IMR-90 (cell line): ENCODE measurements around the gene PPP1R17. TPM values are rescaled to one million over a fixed set of nuclear protein-coding genes. Genes with fewer than 3 reads are reported as not detected.

ENCODE experiments used
- ATAC-seq: fragments of 200-7000 bp; cut with Tn5 transposase; 2 replicates; pipeline ENCODE4 v1.9.1; 2020; ENCODE audit warnings: low read depth, mild to moderate bottlenecking, moderate library complexity
- BruUV-seq: library from RNA; stranded (reverse); fragments of 400-500 nt; replicated peaks from 2 replicates; lab custom pipeline; 2021; lab: Mats Ljungman, UMichigan
- CTCF ChIA-PET: fragments of 300-600 bp; formaldehyde crosslinking; extraction: SDS; loops from one replicate; lab custom pipeline; 2021; ENCODE audit warnings: antibody characterized with exemption; lab: Yijun Ruan, JAX
- POLR2A ChIA-PET: fragments of 300-600 bp; sonication (Branson Sonifier 250); formaldehyde crosslinking; loops from one replicate; lab custom pipeline; 2022; ENCODE audit warnings: antibody characterized with exemption; ENCODE audit not compliant: unreplicated experiment; lab: Charles Lee
- DNase-seq: peaks from one replicate; pipeline ENCODE4 v3.0.0; 2013
- H2AFZ ChIP-seq: replicated peaks from 2 replicates; pipeline ENCODE3; 2013; ENCODE audit warnings: low read length, mild to moderate bottlenecking; ENCODE audit not compliant: poor library complexity
- H2AK5ac ChIP-seq: 2 replicates; pipeline ENCODE4 v1.6.1; 2013; ENCODE audit warnings: low read depth, low read length, inconsistent platforms
- H2AK9ac ChIP-seq: replicated peaks from 2 replicates; pipeline ENCODE3; 2013; ENCODE audit warnings: mild to moderate bottlenecking, low read depth, low read length, moderate library complexity; ENCODE audit not compliant: poor library complexity
- H2BK120ac ChIP-seq: 2 replicates; pipeline ENCODE4 v1.6.1; 2013; ENCODE audit warnings: low read depth, low read length, inconsistent platforms
- H2BK15ac ChIP-seq: 3 replicates; pipeline ENCODE4 v1.6.1; 2013; ENCODE audit warnings: low read depth, low read length, inconsistent platforms
- H2BK20ac ChIP-seq: 2 replicates; pipeline ENCODE4 v1.6.1; 2013; ENCODE audit warnings: low read depth, mild to moderate bottlenecking, inconsistent platforms, low read length, moderate library complexity
- H2BK5ac ChIP-seq: 2 replicates; pipeline ENCODE4 v1.6.1; 2013; ENCODE audit warnings: mild to moderate bottlenecking, low read depth, low read length, inconsistent platforms; ENCODE audit not compliant: poor library complexity, severe bottlenecking
- H3K14ac ChIP-seq: replicated peaks from 2 replicates; pipeline ENCODE4 v1.6.1; 2013; ENCODE audit warnings: low read depth, low read length, inconsistent platforms
- H3K18ac ChIP-seq: 2 replicates; pipeline ENCODE4 v1.6.1; 2013; ENCODE audit warnings: low read depth, low read length, control low read depth
- H3K23ac ChIP-seq: 2 replicates; pipeline ENCODE4 v1.6.1; 2013; ENCODE audit warnings: low read depth, low read length, inconsistent platforms
- H3K27ac ChIP-seq: 2 replicates; pipeline ENCODE4 v1.5.1; 2013; ENCODE audit warnings: mild to moderate bottlenecking, control low read depth, low read length; ENCODE audit not compliant: insufficient read depth
- H3K27me3 ChIP-seq: 2 replicates; pipeline ENCODE4 v1.6.1; 2013; ENCODE audit warnings: low read length; ENCODE audit not compliant: control insufficient read depth, insufficient read depth
- H3K36me3 ChIP-seq: 2 replicates; pipeline ENCODE4 v1.6.1; 2013; ENCODE audit warnings: low read length, mixed read lengths; ENCODE audit not compliant: control insufficient read depth, insufficient read depth
- H3K4ac ChIP-seq: 2 replicates; pipeline ENCODE4 v1.6.1; 2013; ENCODE audit warnings: low read depth, low read length, inconsistent platforms
- H3K4me1 ChIP-seq: 2 replicates; pipeline ENCODE4 v1.6.1; 2013; ENCODE audit warnings: low read length, mixed read lengths; ENCODE audit not compliant: control insufficient read depth, insufficient read depth
- H3K4me2 ChIP-seq: 2 replicates; pipeline ENCODE4 v1.6.1; 2013; ENCODE audit warnings: low read depth, mild to moderate bottlenecking, control low read depth, low read length, moderate library complexity
- H3K4me3 ChIP-seq: 2 replicates; pipeline ENCODE4 v1.5.1; 2013; ENCODE audit warnings: low read depth, mild to moderate bottlenecking, control low read depth, low read length, moderate library complexity; ENCODE audit not compliant: insufficient read depth
- H3K56ac ChIP-seq: 2 replicates; pipeline ENCODE4 v1.6.1; 2013; ENCODE audit warnings: low read length, inconsistent platforms; ENCODE audit not compliant: insufficient read depth; ENCODE audit errors: extremely low read depth
- H3K79me1 ChIP-seq, 2 experiments: 2 replicates each; pipeline ENCODE4 v1.6.1; 2013; ENCODE audit warnings: low read length in 2 of 2, inconsistent platforms in 1 of 2, low read depth in 1 of 2
- H3K9ac ChIP-seq: 2 replicates; pipeline ENCODE4 v1.6.1; 2013; ENCODE audit warnings: low read depth, low read length, control low read depth
- H3K9me1 ChIP-seq: 2 replicates; pipeline ENCODE4 v1.6.1; 2013; ENCODE audit warnings: low read length, inconsistent platforms; ENCODE audit not compliant: insufficient read depth
- H3K9me3 ChIP-seq: 2 replicates; pipeline ENCODE4 v1.6.1; 2013; ENCODE audit warnings: low read length; ENCODE audit not compliant: control insufficient read depth, insufficient read depth
- H4K20me1 ChIP-seq: 2 replicates; pipeline ENCODE4 v1.6.1; 2013; ENCODE audit warnings: low read length, inconsistent platforms; ENCODE audit not compliant: insufficient read depth
- H4K5ac ChIP-seq: 2 replicates; pipeline ENCODE4 v1.6.1; 2013; ENCODE audit warnings: mild to moderate bottlenecking, low read depth, low read length, control low read depth
- H4K8ac ChIP-seq, 2 experiments: 2 replicates each; pipeline ENCODE4 v1.6.1; 2013; ENCODE audit warnings: low read depth in 2 of 2, low read length in 2 of 2, control low read depth in 1 of 2, inconsistent platforms in 1 of 2
- H4K91ac ChIP-seq: 2 replicates; pipeline ENCODE4 v1.6.1; 2013; ENCODE audit warnings: low read depth, low read length, inconsistent platforms; ENCODE audit not compliant: insufficient read depth
- BHLHE40 ChIP-seq: fragments of 150-350 bp; IDR thresholded peaks from 2 replicates; pipeline ENCODE4 v1.6.1; 2016; ENCODE audit warnings: mild to moderate bottlenecking, low read depth, low read length
- CEBPB ChIP-seq: IDR thresholded peaks from 2 replicates; pipeline ENCODE4 v1.6.1; 2012; ENCODE audit warnings: low read depth, low read length, improper control_type of control experiment
- CHD1 ChIP-seq: IDR thresholded peaks from 2 replicates; pipeline ENCODE4 v1.6.1; 2012; ENCODE audit warnings: low read depth, low read length, improper control_type of control experiment
- ELK1 ChIP-seq: fragments of 150-350 bp; IDR thresholded peaks from 2 replicates; pipeline ENCODE4 v1.6.1; 2016; ENCODE audit warnings: low read depth, mild to moderate bottlenecking, low read length, moderate library complexity, borderline replicate concordance
- FOS ChIP-seq: fragments of 150-350 bp; IDR thresholded peaks from 2 replicates; pipeline ENCODE4 v1.6.1; 2016; ENCODE audit warnings: low read depth, low read length
- MAFK ChIP-seq: IDR thresholded peaks from 2 replicates; pipeline ENCODE4 v1.6.1; 2012; ENCODE audit warnings: low read depth, low read length, improper control_type of control experiment
- MAZ ChIP-seq: IDR thresholded peaks from 2 replicates; pipeline ENCODE4 v1.6.1; 2012; ENCODE audit warnings: low read depth, mild to moderate bottlenecking, low read length, improper control_type of control experiment, moderate library complexity, borderline replicate concordance
- MXI1 ChIP-seq: IDR thresholded peaks from 2 replicates; pipeline ENCODE4 v1.6.1; 2012; ENCODE audit warnings: low read depth, mild to moderate bottlenecking, low read length, moderate library complexity, borderline replicate concordance
- POLR2A ChIP-seq: IDR thresholded peaks from 2 replicates; pipeline ENCODE4 v1.6.1; 2012; ENCODE audit warnings: mild to moderate bottlenecking, low read depth, low read length
- RCOR1 ChIP-seq: IDR thresholded peaks from 2 replicates; pipeline ENCODE4 v1.6.1; 2012; ENCODE audit warnings: mild to moderate bottlenecking, low read length, improper control_type of control experiment; ENCODE audit not compliant: insufficient replicate concordance
- RFX5 ChIP-seq: IDR thresholded peaks from 2 replicates; pipeline ENCODE4 v1.8.0; 2012; ENCODE audit warnings: low read depth, mild to moderate bottlenecking, low read length, moderate library complexity
- SMC3 ChIP-seq: fragments of 150-350 bp; IDR thresholded peaks from 2 replicates; pipeline ENCODE4 v1.6.1; 2016; ENCODE audit warnings: low read depth, mild to moderate bottlenecking, antibody characterized with exemption, low read length, moderate library complexity
- USF2 ChIP-seq: fragments of 150-350 bp; IDR thresholded peaks from 2 replicates; pipeline ENCODE4 v1.6.1; 2017; ENCODE audit warnings: mild to moderate bottlenecking, antibody characterized with exemption, low read length, low read depth
- WGBS, 2 experiments: methylation state at CpG; one replicate each; pipeline versions ENCODE4 v1.1.5 to v1.1.7; 2013; ENCODE audit warnings: missing lambda C conversion rate in 2 of 2; ENCODE audit not compliant: insufficient read length in 1 of 2; ENCODE audit errors: extremely low coverage in 2 of 2; 5-methylcytosine and 5-hydroxymethylcytosine counted together
- dilution Hi-C: fragments of 300-500 bp; cut with HindIII; formaldehyde crosslinking; loops from one replicate; pipeline ENCODE4 v1.14.3; 2018; ENCODE audit warnings: low sequenced_read_pairs; ENCODE audit not compliant: unreplicated experiment
- in situ Hi-C: fragments of 300-500 bp; cut with MboI; formaldehyde crosslinking; loops from 3 replicates; pipeline ENCODE4 v1.14.3; 2019; ENCODE audit warnings: low sequenced_read_pairs, inconsistent platforms, mixed read lengths
- intact Hi-C: fragments of 100-400 bp; cut with micrococcal nuclease; formaldehyde crosslinking; loops from 2 replicates; pipeline ENCODE4 v1.10.0; 2022
- polyA plus RNA-seq, 3 experiments: library from polyadenylated mRNA; depleted of rRNA; stranded (reverse); fragments of >200 nt; gene quantifications; 2 replicates each; pipeline ENCODE4 v1.2.3, GENCODE V29; 2012; ENCODE audit warnings: low replicate concordance in 1 of 3
- total RNA-seq: library from RNA; depleted of rRNA; stranded (reverse); fragments of >200 nt; gene quantifications from 2 replicates; pipeline ENCODE4 v1.2.3, GENCODE V29; 2012

The PPP1R17 gene
- total and polyA plus RNA-seq, 2 of the 4 experiments (the other 2 are of a cell fraction) = not detected

DNA sequence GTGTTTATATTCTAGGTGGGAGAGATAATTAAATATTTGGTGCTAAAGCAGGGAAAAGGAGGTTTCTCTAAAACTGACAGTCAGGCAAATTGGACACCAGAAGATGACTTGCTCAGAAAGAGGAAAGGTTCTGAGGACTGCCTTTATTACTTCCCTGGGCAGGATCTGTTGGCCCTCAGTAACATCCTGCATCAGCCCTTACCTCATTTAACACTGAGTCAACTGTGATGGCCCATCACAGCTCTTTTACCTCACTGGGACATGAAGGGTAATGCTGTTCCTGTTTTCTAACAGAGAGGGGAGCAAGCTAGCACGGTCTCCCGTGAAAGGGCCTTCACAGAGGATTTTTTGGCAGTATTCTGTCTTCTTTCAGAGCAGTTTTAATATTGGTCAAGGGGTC lies 12.0 kb downstream of the PPP1R17 start:
- POLR2A ChIA-PET = no interaction called here
- DNase-seq = no peak
- Histone ChIP-seq H3K18ac (no peak overlapping the region), H3K27me3 (no peaks in the 10 kb centered on the region; the same call in 1 of the 2 replicates), H3K56ac (no peak overlapping the region), H2AK9ac (no peak overlapping the region), H2AFZ (no peak overlapping the region), H4K91ac (no peak overlapping the region), H3K4me1 (no peaks in the 10 kb centered on the region), H2BK5ac (no peak overlapping the region), H3K9ac (no peak overlapping the region), H3K36me3 (no peaks in the 10 kb centered on the region), H2BK20ac (no peak overlapping the region), H4K5ac (no peak overlapping the region), H3K9me1 (no peaks in the 10 kb centered on the region), H3K9me3 (no peaks in the 10 kb centered on the region), H4K8ac (no peak overlapping the region), H3K4me3 (no peak overlapping the region), H2BK120ac (no peak overlapping the region), H3K23ac (no peak overlapping the region), H3K14ac (no peak overlapping the region), H3K79me1 (no peaks in the 10 kb centered on the region), H4K20me1 (no peaks in the 10 kb centered on the region), H3K4ac (no peak overlapping the region), H3K4me2 (no peak overlapping the region), H2AK5ac (no peak overlapping the region), H3K27ac (no peak overlapping the region), H2BK15ac (no peak overlapping the region)
- in situ Hi-C loops (no loop called here), dilution Hi-C loops (no loop called here), intact Hi-C loops (no loop called here)
- no peak for TF ChIP-seq MXI1
- TF ChIP-seq RCOR1 = no peak
- TF ChIP-seq RFX5 = no peak
- TF ChIP-seq CEBPB = no peak
- TF ChIP-seq BHLHE40 = no peak
- TF ChIP-seq USF2 = no peak
- TF ChIP-seq POLR2A = no peak
- no peak for TF ChIP-seq ELK1
- TF ChIP-seq MAZ = no peak
- TF ChIP-seq SMC3 = no peak
- no peak for TF ChIP-seq CHD1
- no peak for TF ChIP-seq FOS
- no peak for TF ChIP-seq MAFK
- WGBS, 2 experiments = no CpG with 5 or more reads among the region's 2 CpGs
- no TSS peak for BruUV-seq
- CTCF ChIA-PET = no interaction called here
- no peak for ATAC-seq
